A549 (cell line): ENCODE measurements around the gene SF3A2.

Experiments used
- CEBPB ChIP-seq, 2 experiments: fragments of >200 bp in 1 of 2; sonication (Bioruptor Twin) in 1 of 2; formaldehyde crosslinking in 1 of 2; IDR thresholded peaks; 2 replicates each; pipeline ENCODE4 v1.6.1; 2012 to 2016
- JUN ChIP-seq, 2 experiments: fragments of >200 bp; sonication (Bioruptor Twin); formaldehyde crosslinking; IDR thresholded peaks; 2 replicates in 1 of 2; 3 replicates in 1 of 2; pipeline ENCODE4 v1.6.1; 2016 to 2017
- RAD21 ChIP-seq, 2 experiments: fragments of >200 bp in 1 of 2; sonication (Bioruptor Twin) in 1 of 2; formaldehyde crosslinking in 1 of 2; IDR thresholded peaks in 1 of 2; conservative IDR thresholded peaks in 1 of 2; 2 replicates in 1 of 2; 3 replicates in 1 of 2; pipeline ENCODE4 v1.6.1; 2012 to 2018; ENCODE audit warnings: inconsistent platforms in 1 of 2
- RCOR1 ChIP-seq: fragments of 150-350 bp; IDR thresholded peaks from 2 replicates; pipeline ENCODE4 v1.6.1; 2014; ENCODE audit warnings: antibody characterized with exemption, low read length, low read depth
- TFCP2L1 ChIP-seq: fragments of 250-450 bp; sonication (Bioruptor Pico); IDR thresholded peaks from 2 replicates; pipeline ENCODE4 v1.5.0; 2021; ENCODE audit warnings: mild to moderate bottlenecking
- TF ChIP-seq, protein P1 (sequence below): fragments of >200 bp; sonication (Bioruptor Twin); formaldehyde crosslinking; IDR thresholded peaks from 3 replicates; pipeline ENCODE4 v1.5.1; 2016
- TF ChIP-seq, protein P2 (sequence below): fragments of 150-350 bp; IDR thresholded peaks from 2 replicates; pipeline ENCODE4 v1.6.1; 2014; ENCODE audit warnings: low read depth, mild to moderate bottlenecking, low read length
- TF ChIP-seq, protein P3 (sequence below): fragments of 200-600 bp; sonication (generic); IDR thresholded peaks from 2 replicates; pipeline ENCODE4 v1.6.1; 2016; ENCODE audit warnings: antibody characterized with exemption, mild to moderate bottlenecking, moderate library complexity

DNA sequence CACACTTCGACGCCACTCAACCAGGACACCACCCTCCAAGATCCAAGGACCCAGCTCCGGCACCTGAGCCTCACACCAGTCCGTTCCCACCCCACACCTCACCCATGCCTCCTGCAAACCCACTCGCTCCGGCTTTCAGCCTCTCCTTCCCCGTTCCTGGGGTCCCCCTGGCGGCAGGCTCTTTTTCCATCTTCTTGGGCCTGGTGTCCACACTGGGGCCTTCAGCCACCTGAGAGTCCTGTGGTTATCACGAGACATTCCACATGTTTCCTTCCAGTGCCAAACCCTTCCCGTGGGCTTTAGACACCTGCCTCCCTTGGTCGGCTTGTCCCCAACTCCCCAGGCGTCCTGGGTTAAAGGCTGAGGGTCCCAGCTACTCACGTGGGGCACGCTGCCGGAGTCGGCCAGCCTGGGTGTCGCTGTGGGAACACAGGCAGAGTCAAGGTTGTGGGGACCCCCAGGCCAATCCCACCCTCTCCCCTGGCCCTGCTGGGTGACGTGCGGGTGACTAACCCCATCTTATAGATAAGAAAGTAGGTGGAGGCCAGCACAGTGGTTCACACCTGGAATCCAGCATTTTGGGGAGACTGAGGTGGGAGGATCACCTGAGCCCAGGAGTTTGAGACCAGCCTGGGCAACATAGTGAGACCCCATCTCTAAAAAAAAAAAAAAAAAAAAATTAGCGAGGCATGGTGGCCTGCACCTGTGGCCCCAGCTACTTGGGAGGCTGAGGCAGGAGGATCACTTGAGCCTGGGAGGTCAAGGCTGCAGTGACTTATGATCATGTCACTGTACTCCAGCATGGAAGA lies 17.6 kb downstream of the SF3A2 start:
- TF ChIP-seq, protein P1, sequence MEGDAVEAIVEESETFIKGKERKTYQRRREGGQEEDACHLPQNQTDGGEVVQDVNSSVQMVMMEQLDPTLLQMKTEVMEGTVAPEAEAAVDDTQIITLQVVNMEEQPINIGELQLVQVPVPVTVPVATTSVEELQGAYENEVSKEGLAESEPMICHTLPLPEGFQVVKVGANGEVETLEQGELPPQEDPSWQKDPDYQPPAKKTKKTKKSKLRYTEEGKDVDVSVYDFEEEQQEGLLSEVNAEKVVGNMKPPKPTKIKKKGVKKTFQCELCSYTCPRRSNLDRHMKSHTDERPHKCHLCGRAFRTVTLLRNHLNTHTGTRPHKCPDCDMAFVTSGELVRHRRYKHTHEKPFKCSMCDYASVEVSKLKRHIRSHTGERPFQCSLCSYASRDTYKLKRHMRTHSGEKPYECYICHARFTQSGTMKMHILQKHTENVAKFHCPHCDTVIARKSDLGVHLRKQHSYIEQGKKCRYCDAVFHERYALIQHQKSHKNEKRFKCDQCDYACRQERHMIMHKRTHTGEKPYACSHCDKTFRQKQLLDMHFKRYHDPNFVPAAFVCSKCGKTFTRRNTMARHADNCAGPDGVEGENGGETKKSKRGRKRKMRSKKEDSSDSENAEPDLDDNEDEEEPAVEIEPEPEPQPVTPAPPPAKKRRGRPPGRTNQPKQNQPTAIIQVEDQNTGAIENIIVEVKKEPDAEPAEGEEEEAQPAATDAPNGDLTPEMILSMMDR = no peak
- TF ChIP-seq, protein P2, sequence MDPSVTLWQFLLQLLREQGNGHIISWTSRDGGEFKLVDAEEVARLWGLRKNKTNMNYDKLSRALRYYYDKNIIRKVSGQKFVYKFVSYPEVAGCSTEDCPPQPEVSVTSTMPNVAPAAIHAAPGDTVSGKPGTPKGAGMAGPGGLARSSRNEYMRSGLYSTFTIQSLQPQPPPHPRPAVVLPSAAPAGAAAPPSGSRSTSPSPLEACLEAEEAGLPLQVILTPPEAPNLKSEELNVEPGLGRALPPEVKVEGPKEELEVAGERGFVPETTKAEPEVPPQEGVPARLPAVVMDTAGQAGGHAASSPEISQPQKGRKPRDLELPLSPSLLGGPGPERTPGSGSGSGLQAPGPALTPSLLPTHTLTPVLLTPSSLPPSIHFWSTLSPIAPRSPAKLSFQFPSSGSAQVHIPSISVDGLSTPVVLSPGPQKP = no peak
- TF ChIP-seq RAD21 (conservative IDR thresholded peaks at IDR 0.05 in 1 of 2, IDR thresholded peaks at IDR 0.05 in 1 of 2) (no peak), TFCP2L1 (CRISPR knock-in tag) (no peak), CEBPB (IDR thresholded peaks at IDR 0.05) (no peak), RCOR1 (no peak), JUN (IDR thresholded peaks at IDR 0.05) (no peak)
- TF ChIP-seq, protein P3, sequence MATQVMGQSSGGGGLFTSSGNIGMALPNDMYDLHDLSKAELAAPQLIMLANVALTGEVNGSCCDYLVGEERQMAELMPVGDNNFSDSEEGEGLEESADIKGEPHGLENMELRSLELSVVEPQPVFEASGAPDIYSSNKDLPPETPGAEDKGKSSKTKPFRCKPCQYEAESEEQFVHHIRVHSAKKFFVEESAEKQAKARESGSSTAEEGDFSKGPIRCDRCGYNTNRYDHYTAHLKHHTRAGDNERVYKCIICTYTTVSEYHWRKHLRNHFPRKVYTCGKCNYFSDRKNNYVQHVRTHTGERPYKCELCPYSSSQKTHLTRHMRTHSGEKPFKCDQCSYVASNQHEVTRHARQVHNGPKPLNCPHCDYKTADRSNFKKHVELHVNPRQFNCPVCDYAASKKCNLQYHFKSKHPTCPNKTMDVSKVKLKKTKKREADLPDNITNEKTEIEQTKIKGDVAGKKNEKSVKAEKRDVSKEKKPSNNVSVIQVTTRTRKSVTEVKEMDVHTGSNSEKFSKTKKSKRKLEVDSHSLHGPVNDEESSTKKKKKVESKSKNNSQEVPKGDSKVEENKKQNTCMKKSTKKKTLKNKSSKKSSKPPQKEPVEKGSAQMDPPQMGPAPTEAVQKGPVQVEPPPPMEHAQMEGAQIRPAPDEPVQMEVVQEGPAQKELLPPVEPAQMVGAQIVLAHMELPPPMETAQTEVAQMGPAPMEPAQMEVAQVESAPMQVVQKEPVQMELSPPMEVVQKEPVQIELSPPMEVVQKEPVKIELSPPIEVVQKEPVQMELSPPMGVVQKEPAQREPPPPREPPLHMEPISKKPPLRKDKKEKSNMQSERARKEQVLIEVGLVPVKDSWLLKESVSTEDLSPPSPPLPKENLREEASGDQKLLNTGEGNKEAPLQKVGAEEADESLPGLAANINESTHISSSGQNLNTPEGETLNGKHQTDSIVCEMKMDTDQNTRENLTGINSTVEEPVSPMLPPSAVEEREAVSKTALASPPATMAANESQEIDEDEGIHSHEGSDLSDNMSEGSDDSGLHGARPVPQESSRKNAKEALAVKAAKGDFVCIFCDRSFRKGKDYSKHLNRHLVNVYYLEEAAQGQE = no peak
